HEK293 (cell line): ENCODE data around the gene RIC8B.
"Not testable (repeated sequence)": the region's sequence is repeated elsewhere in the genome, so short reads cannot be mapped to it uniquely, and the experiment has no call there.

Experiments
- CTCF ChIA-PET: fragments of 350-600 bp; formaldehyde crosslinking; extraction: SDS; loops from one replicate; lab custom pipeline; 2021; ENCODE audit warnings: antibody characterized with exemption; lab: Yijun Ruan, JAX
- POLR2A ChIA-PET: fragments of 300-600 bp; formaldehyde crosslinking; extraction: SDS; loops from one replicate; lab custom pipeline; 2020; ENCODE audit warnings: antibody characterized with exemption, inconsistent platforms; lab: Yijun Ruan, JAX
- H3K27ac ChIP-seq: fragments of 200-500 bp; sonication (Bioruptor generic); 2 replicates; pipeline ENCODE4 v1.5.1; 2014; ENCODE audit warnings: low read depth, low read length, control low read depth, inconsistent platforms; ENCODE audit errors: extremely low read depth
- H3K36me3 ChIP-seq, 2 experiments: fragments of 200-500 bp in 1 of 2; sonication (Bioruptor generic) in 1 of 2; 1 replicate in 1 of 2; 2 replicates in 1 of 2; pipeline ENCODE4 v1.5.1; 2014 to 2017; ENCODE audit warnings: inconsistent platforms in 2 of 2, low read length in 2 of 2; ENCODE audit not compliant: control insufficient read depth in 2 of 2, insufficient read depth in 1 of 2
- H3K4me1 ChIP-seq: fragments of 200-500 bp; sonication (Bioruptor generic); 2 replicates; pipeline ENCODE4 v1.5.1; 2014; ENCODE audit warnings: mild to moderate bottlenecking, low read length, inconsistent platforms; ENCODE audit not compliant: control insufficient read depth, insufficient read depth
- H3K4me3 ChIP-seq: 2 replicates; pipeline ENCODE4 v1.5.1; 2011; ENCODE audit warnings: low read depth, mild to moderate bottlenecking, control low read depth, low read length, moderate library complexity
- H3K9me3 ChIP-seq: fragments of 200-500 bp; sonication (Bioruptor generic); 2 replicates; pipeline ENCODE4 v1.5.1; 2014; ENCODE audit warnings: low read depth, low read length, inconsistent platforms; ENCODE audit not compliant: control insufficient read depth, insufficient read depth
- CTCF ChIP-seq: fragments of 450-650 bp; formaldehyde crosslinking; IDR thresholded peaks from 2 replicates; pipeline ENCODE4 v1.5.1; 2016; ENCODE audit warnings: missing biosample characterization, missing genetic modification characterization
- SCRT2 ChIP-seq: fragments of 450-650 bp; formaldehyde crosslinking; IDR thresholded peaks from 2 replicates; pipeline ENCODE4 v1.5.1; 2016; ENCODE audit warnings: missing biosample characterization, missing genetic modification characterization
- ZNF169 ChIP-seq: fragments of 450-650 bp; formaldehyde crosslinking; IDR thresholded peaks from 2 replicates; pipeline ENCODE4 v1.5.1; 2016; ENCODE audit warnings: missing biosample characterization, missing genetic modification characterization
- ZNF18 ChIP-seq: fragments of 450-650 bp; formaldehyde crosslinking; IDR thresholded peaks from 2 replicates; pipeline ENCODE4 v1.5.1; 2016; ENCODE audit warnings: missing biosample characterization, missing genetic modification characterization
- ZNF223 ChIP-seq: fragments of 450-650 bp; formaldehyde crosslinking; IDR thresholded peaks from 2 replicates; pipeline ENCODE4 v1.5.1; 2016; ENCODE audit warnings: missing biosample characterization, missing genetic modification characterization
- ZNF266 ChIP-seq: fragments of 450-650 bp; formaldehyde crosslinking; IDR thresholded peaks from 2 replicates; pipeline ENCODE4 v1.5.1; 2016; ENCODE audit warnings: missing biosample characterization, missing genetic modification characterization, low read depth
- ZNF292 ChIP-seq: fragments of 450-650 bp; formaldehyde crosslinking; IDR thresholded peaks from 2 replicates; pipeline ENCODE4 v1.5.1; 2016; ENCODE audit warnings: low read depth, missing biosample characterization, missing genetic modification characterization, borderline replicate concordance
- ZNF473 ChIP-seq: fragments of 450-650 bp; formaldehyde crosslinking; IDR thresholded peaks from 2 replicates; pipeline ENCODE4 v1.5.1; 2017; ENCODE audit warnings: missing biosample characterization, missing genetic modification characterization
- ZNF514 ChIP-seq: fragments of 450-650 bp; formaldehyde crosslinking; IDR thresholded peaks from 2 replicates; pipeline ENCODE4 v1.5.1; 2016; ENCODE audit warnings: missing biosample characterization, missing genetic modification characterization
- ZNF560 ChIP-seq: fragments of 450-650 bp; formaldehyde crosslinking; IDR thresholded peaks from 2 replicates; pipeline ENCODE4 v1.5.1; 2017; ENCODE audit warnings: missing biosample characterization, missing genetic modification characterization, borderline replicate concordance
- ZNF585B ChIP-seq: fragments of 450-650 bp; formaldehyde crosslinking; IDR thresholded peaks from 2 replicates; pipeline ENCODE4 v1.5.1; 2016; ENCODE audit warnings: missing biosample characterization, missing genetic modification characterization
- ZNF654 ChIP-seq: fragments of 450-650 bp; formaldehyde crosslinking; IDR thresholded peaks from 2 replicates; pipeline ENCODE4 v1.5.1; 2016; ENCODE audit warnings: low read depth, missing biosample characterization, missing genetic modification characterization
- ZNF658 ChIP-seq: fragments of 450-650 bp; formaldehyde crosslinking; IDR thresholded peaks from 2 replicates; pipeline ENCODE4; 2016; ENCODE audit warnings: missing biosample characterization, missing genetic modification characterization
- ZNF660 ChIP-seq: fragments of 450-650 bp; IDR thresholded peaks from 2 replicates; pipeline ENCODE4 v1.5.1; 2018; ENCODE audit warnings: missing biosample characterization, mild to moderate bottlenecking, missing genetic modification characterization
- ZNF701 ChIP-seq: fragments of 450-650 bp; formaldehyde crosslinking; IDR thresholded peaks from 2 replicates; pipeline ENCODE4 v1.5.1; 2016; ENCODE audit warnings: missing biosample characterization, missing genetic modification characterization
- ZNF76 ChIP-seq: fragments of 450-650 bp; formaldehyde crosslinking; IDR thresholded peaks from 2 replicates; pipeline ENCODE4; 2016; ENCODE audit warnings: low read depth, missing biosample characterization, missing genetic modification characterization, borderline replicate concordance
- ZNF837 ChIP-seq: fragments of 450-650 bp; formaldehyde crosslinking; IDR thresholded peaks from 2 replicates; pipeline ENCODE4 v1.5.1; 2016; ENCODE audit warnings: missing biosample characterization, missing genetic modification characterization
- ZSCAN18 ChIP-seq: fragments of 450-650 bp; formaldehyde crosslinking; IDR thresholded peaks from 2 replicates; pipeline ENCODE4 v1.5.1; 2016; ENCODE audit warnings: missing biosample characterization, missing genetic modification characterization
- ZXDB ChIP-seq: fragments of 450-650 bp; formaldehyde crosslinking; IDR thresholded peaks from 2 replicates; pipeline ENCODE4 v1.5.1; 2016; ENCODE audit warnings: missing biosample characterization, missing genetic modification characterization
- TF ChIP-seq, protein P1 (sequence below): fragments of 450-650 bp; formaldehyde crosslinking; IDR thresholded peaks from 2 replicates; pipeline ENCODE4 v1.5.1; 2016; ENCODE audit warnings: missing biosample characterization, missing genetic modification characterization
- TF ChIP-seq, protein P2 (sequence below): fragments of 450-650 bp; formaldehyde crosslinking; IDR thresholded peaks from 2 replicates; pipeline ENCODE4 v1.5.1; 2016; ENCODE audit warnings: missing biosample characterization, missing genetic modification characterization

The RIC8B gene

GRCh38 chr12:106919910-106920544 lies 145.5 kb downstream of the RIC8B start:
- Histone ChIP-seq H3K4me3 (no peak overlapping the region), H3K36me3 (no peaks in the 10 kb centered on the region), H3K4me1 (no peaks in the 10 kb centered on the region), H3K9me3 (no peaks in the 10 kb centered on the region; the same call in 1 of the 2 replicates), H3K27ac (no peak overlapping the region)
- ChIA-PET POLR2A (no interaction called here), CTCF (interaction anchor here (0.6 to 2.8 kb wide), 45 partner anchors 12 to 749 kb away, joined by 3 to 22 read pairs (median 4); partner anchors contain the start of genes POLR3B and TMEM263)
- TF ChIP-seq ZNF266 (tag by site-specific recombination) (no peak), ZSCAN18 (tag by site-specific recombination) (no peak), ZNF292 (no peak), ZNF654 (tag by site-specific recombination) (peak; percentile 55), ZXDB (no peak), ZNF76 (tag by site-specific recombination) (no peak), ZNF560 (no peak), ZNF18 (tag by site-specific recombination) (no peak), ZNF837 (no peak), ZNF658 (tag by site-specific recombination) (no peak), ZNF473 (tag by site-specific recombination) (no peak), ZNF701 (tag by site-specific recombination) (no peak), ZNF660 (tag by site-specific recombination) (0 out of 2 replicates have a peak, but pooled peaks have one; percentile 41), ZNF223 (no peak), ZNF514 (tag by site-specific recombination) (no peak), ZNF169 (tag by site-specific recombination) (no peak), CTCF (peak; percentile 44; the same call in 1 of the 2 replicates), ZNF585B (no peak), SCRT2 (tag by site-specific recombination) (no peak)
- TF ChIP-seq, protein P1, sequence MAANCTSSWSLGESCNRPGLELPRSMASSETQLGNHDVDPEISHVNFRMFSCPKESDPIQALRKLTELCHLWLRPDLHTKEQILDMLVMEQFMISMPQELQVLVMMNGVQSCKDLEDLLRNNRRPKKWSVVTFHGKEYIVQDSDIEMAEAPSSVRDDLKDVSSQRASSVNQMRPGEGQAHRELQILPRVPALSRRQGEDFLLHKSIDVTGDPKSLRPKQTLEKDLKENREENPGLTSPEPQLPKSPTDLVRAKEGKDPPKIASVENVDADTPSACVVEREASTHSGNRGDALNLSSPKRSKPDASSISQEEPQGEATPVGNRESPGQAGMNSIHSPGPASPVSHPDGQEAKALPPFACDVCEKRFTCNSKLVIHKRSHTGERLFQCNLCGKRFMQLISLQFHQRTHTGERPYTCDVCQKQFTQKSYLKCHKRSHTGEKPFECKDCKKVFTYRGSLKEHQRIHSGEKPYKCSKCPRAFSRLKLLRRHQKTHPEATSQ (tag by site-specific recombination): no peak
- TF ChIP-seq, protein P2, sequence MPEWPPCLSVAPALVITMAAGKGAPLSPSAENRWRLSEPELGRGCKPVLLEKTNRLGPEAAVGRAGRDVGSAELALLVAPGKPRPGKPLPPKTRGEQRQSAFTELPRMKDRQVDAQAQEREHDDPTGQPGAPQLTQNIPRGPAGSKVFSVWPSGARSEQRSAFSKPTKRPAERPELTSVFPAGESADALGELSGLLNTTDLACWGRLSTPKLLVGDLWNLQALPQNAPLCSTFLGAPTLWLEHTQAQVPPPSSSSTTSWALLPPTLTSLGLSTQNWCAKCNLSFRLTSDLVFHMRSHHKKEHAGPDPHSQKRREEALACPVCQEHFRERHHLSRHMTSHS (tag by site-specific recombination): no peak

GRCh38 chr12:106921976-106922375 lies 147.5 kb downstream of the RIC8B start:
- H3K4me1 ChIP-seq, H3K4me3 ChIP-seq, POLR2A ChIA-PET, H3K27ac ChIP-seq, H3K36me3 ChIP-seq, H3K9me3 ChIP-seq: not testable (repeated sequence)
- CTCF ChIA-PET: interaction anchor here (0.7 to 2.2 kb wide), 8 partner anchors 80 to 1073 kb away, joined by 3 to 15 read pairs (median 4); partner anchors contain the start of gene POLR3B

GRCh38 chr12:106923594-106923993 lies 149.1 kb downstream of the RIC8B start:
- POLR2A ChIA-PET, H3K9me3 ChIP-seq, H3K4me3 ChIP-seq, H3K4me1 ChIP-seq, H3K27ac ChIP-seq, H3K36me3 ChIP-seq: not testable (repeated sequence)
- CTCF ChIA-PET: interaction anchor here (0.6 kb wide), 1 partner anchor 82 kb away, joined by 4 read pairs; no protein-coding TSS in a partner anchor
